Endometrium (tissue), 2 donors: Measurements from ENCODE around the gene RNMT.

ENCODE experiments used
- FAIRE-seq: peaks from 2 replicates; lab custom pipeline; 2012; peaks lifted over from hg19 to GRCh38; lab: Jason Lieb, UNC
- donor health status: control.
- donor health status: control.

RNMT gene

GRCh38 chr18:13813271-13813849 lies 86.9 kb downstream of the RNMT start:
- peak; percentile 45 for FAIRE-seq
